ENCODE data around the gene CDYL2. TPM values are rescaled to one million over a fixed set of nuclear protein-coding genes. Genes with fewer than 3 reads are reported as not detected.

CDYL2 gene
- total and polyA plus RNA-seq, 2 experiments from 2014 or later, result 7.4 to 12.2 TPM

DNA sequence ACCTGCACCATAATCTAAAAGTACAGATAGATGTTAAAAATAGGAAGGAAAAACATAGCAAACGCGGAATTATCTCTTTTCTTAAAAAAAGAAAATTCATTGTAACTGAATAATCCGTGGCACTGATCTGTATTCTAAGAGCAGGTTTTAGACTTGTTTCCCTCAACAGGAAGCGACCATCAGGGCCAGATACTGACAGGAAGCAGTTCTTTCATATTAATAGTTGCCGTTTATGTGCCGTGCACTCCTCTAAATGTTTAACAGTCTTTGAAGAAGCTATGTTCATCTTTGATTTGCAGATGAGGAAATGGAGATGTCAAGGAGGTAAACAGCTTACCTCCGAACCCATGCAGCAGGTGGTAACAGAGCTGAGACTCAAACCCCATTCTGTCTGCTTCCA, 240.0 kb downstream of the CDYL2 start:
- no peak overlapping the region for H2AFZ ChIP-seq
- H4K20me1 ChIP-seq (ENCODE audit: insufficient read depth, poor library complexity, severe bottlenecking), result no peaks in the 10 kb centered on the region
- WGBS (ENCODE audit: low lambda C conversion rate, missing lambda C conversion rate), result 86% methylated on average over 7 of the region's 7 CpGs
- no peaks in the 10 kb centered on the region for H3K36me3 ChIP-seq (replicated peaks; ENCODE audit: insufficient read depth, low read depth)
- no peak overlapping the region for H3K4me3 ChIP-seq
- H3K9me2 ChIP-seq (replicated peaks; ENCODE audit: insufficient read depth), result no peaks in the 10 kb centered on the region
- H3K9me3 ChIP-seq (ENCODE audit: low read depth), result no peaks in the 10 kb centered on the region
- H3K4me2 ChIP-seq, result no peak overlapping the region
- H3K79me2 ChIP-seq, result no peaks in the 10 kb centered on the region
- peaks cover 8% of the 10 kb centered on the region for H3K4me1 ChIP-seq (ENCODE audit: insufficient read depth)
- H3K27ac ChIP-seq, result peak overlapping the region; percentile 49
- no peak for DNase-seq (ENCODE audit: low spot score)
- no peaks in the 10 kb centered on the region for H3K27me3 ChIP-seq
- no peak for TF ChIP-seq EZH2phosphoT487 (IDR thresholded peaks at IDR 0.05; ENCODE audit: low read depth, severe bottlenecking, unreplicated experiment)
- TF ChIP-seq EZH2 (IDR thresholded peaks at IDR 0.05; ENCODE audit: borderline replicate concordance), result no peak
- TF ChIP-seq, protein P1, sequence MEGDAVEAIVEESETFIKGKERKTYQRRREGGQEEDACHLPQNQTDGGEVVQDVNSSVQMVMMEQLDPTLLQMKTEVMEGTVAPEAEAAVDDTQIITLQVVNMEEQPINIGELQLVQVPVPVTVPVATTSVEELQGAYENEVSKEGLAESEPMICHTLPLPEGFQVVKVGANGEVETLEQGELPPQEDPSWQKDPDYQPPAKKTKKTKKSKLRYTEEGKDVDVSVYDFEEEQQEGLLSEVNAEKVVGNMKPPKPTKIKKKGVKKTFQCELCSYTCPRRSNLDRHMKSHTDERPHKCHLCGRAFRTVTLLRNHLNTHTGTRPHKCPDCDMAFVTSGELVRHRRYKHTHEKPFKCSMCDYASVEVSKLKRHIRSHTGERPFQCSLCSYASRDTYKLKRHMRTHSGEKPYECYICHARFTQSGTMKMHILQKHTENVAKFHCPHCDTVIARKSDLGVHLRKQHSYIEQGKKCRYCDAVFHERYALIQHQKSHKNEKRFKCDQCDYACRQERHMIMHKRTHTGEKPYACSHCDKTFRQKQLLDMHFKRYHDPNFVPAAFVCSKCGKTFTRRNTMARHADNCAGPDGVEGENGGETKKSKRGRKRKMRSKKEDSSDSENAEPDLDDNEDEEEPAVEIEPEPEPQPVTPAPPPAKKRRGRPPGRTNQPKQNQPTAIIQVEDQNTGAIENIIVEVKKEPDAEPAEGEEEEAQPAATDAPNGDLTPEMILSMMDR (IDR thresholded peaks at IDR 0.05; ENCODE audit: poor library complexity), result no peak

DNA sequence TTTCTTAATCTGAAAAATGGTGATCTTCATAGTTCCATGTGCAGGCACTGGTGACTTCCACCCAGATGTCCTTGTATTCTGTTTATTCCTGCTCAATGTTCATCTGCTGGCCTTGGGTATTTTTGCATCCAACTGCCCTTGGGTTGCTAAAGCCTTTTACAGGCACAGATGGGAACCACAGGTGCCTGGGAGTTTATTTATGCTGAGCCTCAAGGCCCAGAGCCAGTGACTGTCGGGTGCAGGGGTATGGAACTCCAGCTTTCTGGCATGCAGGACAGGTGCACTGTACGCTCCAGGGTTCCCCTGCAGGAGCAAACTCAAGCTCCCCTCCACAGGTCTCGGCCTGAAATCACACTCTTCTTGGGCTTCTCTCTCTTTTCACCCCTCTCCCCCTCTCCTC, 241.3 kb downstream of the CDYL2 start:
- no peaks in the 10 kb centered on the region for H3K36me3 ChIP-seq (replicated peaks; ENCODE audit: insufficient read depth, low read depth)
- no peaks in the 10 kb centered on the region for H3K79me2 ChIP-seq
- 96% methylated on average over 3 of the region's 3 CpGs for WGBS (ENCODE audit: low lambda C conversion rate, missing lambda C conversion rate)
- TF ChIP-seq, protein P1 (IDR thresholded peaks at IDR 0.05; ENCODE audit: poor library complexity), result no peak
- TF ChIP-seq EZH2phosphoT487 (IDR thresholded peaks at IDR 0.05; ENCODE audit: low read depth, severe bottlenecking, unreplicated experiment), result no peak
- TF ChIP-seq EZH2 (IDR thresholded peaks at IDR 0.05; ENCODE audit: borderline replicate concordance), result no peak
- H3K27me3 ChIP-seq, result no peaks in the 10 kb centered on the region
- H3K27ac ChIP-seq, result no peak overlapping the region
- H3K9me3 ChIP-seq (ENCODE audit: low read depth), result no peaks in the 10 kb centered on the region
- no peaks in the 10 kb centered on the region for H3K4me1 ChIP-seq (ENCODE audit: insufficient read depth)
- no peaks in the 10 kb centered on the region for H3K9me2 ChIP-seq (replicated peaks; ENCODE audit: insufficient read depth)
- H3K4me3 ChIP-seq, result no peak overlapping the region
- no peaks in the 10 kb centered on the region for H4K20me1 ChIP-seq (ENCODE audit: insufficient read depth, poor library complexity, severe bottlenecking)
- H2AFZ ChIP-seq, result no peak overlapping the region
- no peak for DNase-seq (ENCODE audit: low spot score)
- no peak overlapping the region for H3K4me2 ChIP-seq

DNA sequence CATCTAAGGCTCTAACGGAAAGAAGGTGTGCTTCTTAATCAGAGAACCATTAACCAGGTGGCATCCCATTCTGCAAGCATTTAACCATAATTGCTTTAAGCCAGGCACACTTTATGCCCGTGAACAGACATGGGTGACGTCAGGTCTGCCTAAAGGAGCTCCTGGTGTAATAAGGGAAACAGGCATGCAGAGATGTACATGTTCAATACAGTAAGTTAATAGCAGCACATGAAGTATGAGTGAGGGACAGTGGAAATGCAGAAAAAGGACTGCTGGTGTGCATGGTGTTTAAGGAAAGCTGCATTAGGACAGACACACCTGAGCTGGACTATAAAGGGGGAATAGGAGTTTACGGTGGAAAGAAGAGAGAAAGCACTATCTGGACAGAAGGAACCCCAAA, 245.0 kb downstream of the CDYL2 start:
- no peaks in the 10 kb centered on the region for H4K20me1 ChIP-seq (ENCODE audit: insufficient read depth, poor library complexity, severe bottlenecking)
- TF ChIP-seq EZH2 (IDR thresholded peaks at IDR 0.05; ENCODE audit: borderline replicate concordance) (no peak), EZH2phosphoT487 (IDR thresholded peaks at IDR 0.05; ENCODE audit: low read depth, severe bottlenecking, unreplicated experiment) (no peak)
- TF ChIP-seq, protein P1 (IDR thresholded peaks at IDR 0.05; ENCODE audit: poor library complexity), result no peak
- no peaks in the 10 kb centered on the region for H3K27me3 ChIP-seq
- H2AFZ ChIP-seq, result no peak overlapping the region
- H3K4me1 ChIP-seq (ENCODE audit: insufficient read depth), result no peaks in the 10 kb centered on the region
- H3K9me3 ChIP-seq (ENCODE audit: low read depth), result no peaks in the 10 kb centered on the region
- H3K27ac ChIP-seq, result no peak overlapping the region
- no peaks in the 10 kb centered on the region for H3K9me2 ChIP-seq (replicated peaks; ENCODE audit: insufficient read depth)
- WGBS (ENCODE audit: low lambda C conversion rate, missing lambda C conversion rate), result 60% methylated on average over 4 of the region's 4 CpGs
- no peaks in the 10 kb centered on the region for H3K36me3 ChIP-seq (replicated peaks; ENCODE audit: insufficient read depth, low read depth)
- no peak overlapping the region for H3K4me3 ChIP-seq
- H3K4me2 ChIP-seq, result no peak overlapping the region
- no peaks in the 10 kb centered on the region for H3K79me2 ChIP-seq
- DNase-seq (ENCODE audit: low spot score), result no peak

DNA sequence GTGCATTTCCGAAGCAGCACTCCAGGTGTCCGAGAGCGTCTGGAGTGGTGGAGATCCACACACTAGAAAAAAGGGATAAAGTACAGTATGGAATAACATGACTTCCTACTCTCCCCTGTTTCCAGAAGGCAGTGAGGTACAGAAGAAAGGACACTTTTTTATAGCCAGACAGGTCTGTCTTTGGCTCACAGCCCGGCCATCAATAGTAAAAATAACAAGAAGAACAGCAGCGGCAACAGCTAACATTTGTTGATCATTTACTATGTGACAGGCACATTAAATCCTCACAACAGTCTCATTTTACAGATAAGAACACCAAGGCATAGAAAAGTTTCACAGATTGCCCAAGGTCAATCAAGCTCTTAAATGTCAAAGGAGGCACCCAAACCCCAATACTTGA, 247.4 kb downstream of the CDYL2 start:
- WGBS (ENCODE audit: low lambda C conversion rate, missing lambda C conversion rate), result 84% methylated on average over 5 of the region's 5 CpGs
- Histone ChIP-seq H4K20me1 (ENCODE audit: insufficient read depth, poor library complexity, severe bottlenecking) (no peaks in the 10 kb centered on the region), H3K4me2 (no peak overlapping the region), H3K79me2 (no peaks in the 10 kb centered on the region), H3K4me1 (ENCODE audit: insufficient read depth) (no peaks in the 10 kb centered on the region), H3K9me2 (replicated peaks; ENCODE audit: insufficient read depth) (no peaks in the 10 kb centered on the region), H3K27ac (no peak overlapping the region), H2AFZ (no peak overlapping the region), H3K9me3 (ENCODE audit: low read depth) (no peaks in the 10 kb centered on the region), H3K36me3 (replicated peaks; ENCODE audit: insufficient read depth, low read depth) (no peaks in the 10 kb centered on the region), H3K4me3 (no peak overlapping the region), H3K27me3 (no peaks in the 10 kb centered on the region)
- no peak for TF ChIP-seq EZH2phosphoT487 (IDR thresholded peaks at IDR 0.05; ENCODE audit: low read depth, severe bottlenecking, unreplicated experiment)
- no peak for DNase-seq (ENCODE audit: low spot score)

Measured in hepatocyte (in vitro differentiated cells).